ENCODE data around the gene PPP4R3A.

PPP4R3A gene

DNA sequence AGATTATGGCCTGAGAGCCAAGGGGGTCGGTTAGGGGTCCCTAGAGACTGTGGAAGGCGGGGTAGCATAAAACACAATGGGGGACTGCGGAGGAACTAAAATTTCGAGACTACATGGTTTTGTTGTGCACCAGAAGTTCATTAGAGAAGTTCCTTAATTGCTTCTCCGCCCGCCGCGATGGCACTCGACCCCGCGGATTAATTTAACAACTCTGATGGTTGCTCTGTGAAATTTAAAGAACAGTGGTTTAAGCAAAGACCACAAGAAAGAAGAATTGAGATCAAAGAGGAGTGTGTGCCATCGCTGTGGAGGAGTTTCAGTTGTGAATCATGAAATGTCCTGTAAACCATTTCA, 91.1 kb downstream of the PPP4R3A start:
- H3K9ac ChIP-seq (ENCODE audit: insufficient read length, low read depth), result no peak overlapping the region

DNA sequence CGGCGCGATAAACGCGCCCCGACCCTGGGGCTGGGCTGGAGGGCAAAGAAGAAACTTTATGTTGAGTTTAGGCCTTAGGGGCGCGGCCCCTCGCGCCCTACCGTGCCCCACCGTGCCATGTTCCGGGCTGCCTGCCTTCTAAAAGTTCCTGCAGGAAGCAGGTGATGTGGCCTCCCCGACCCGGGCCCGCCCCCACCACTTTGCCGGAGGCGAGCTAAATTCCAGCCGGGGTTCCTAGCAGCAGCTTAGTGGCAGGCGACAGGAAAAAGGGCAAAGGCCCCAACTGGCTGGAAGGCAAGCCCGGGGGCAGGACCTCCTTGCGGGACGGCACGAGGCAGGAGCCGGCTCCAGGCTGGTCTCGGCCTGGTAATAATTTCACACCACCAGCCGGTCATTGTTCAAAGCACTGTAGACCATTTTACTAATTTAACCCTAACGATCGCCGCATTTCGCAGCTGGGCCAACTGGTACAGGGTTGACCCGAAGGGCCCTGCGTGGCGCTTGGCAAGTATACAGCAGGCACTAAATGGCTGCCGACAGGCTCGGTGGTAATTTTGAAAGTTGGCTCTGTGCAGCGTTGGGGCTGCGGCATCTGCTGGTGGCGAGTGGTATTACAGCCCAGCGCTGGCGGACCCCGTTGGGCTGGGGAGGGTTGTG, 91.6 kb downstream of the PPP4R3A start:
- DNase-seq (ENCODE audit: low read depth, low spot score), result no peak
- peak overlapping the region; percentile 70 for H3K9ac ChIP-seq (ENCODE audit: insufficient read length, low read depth)
- no peak for TF ChIP-seq SUZ12 (IDR thresholded peaks at IDR 0.05; ENCODE audit: extremely low read depth, insufficient read depth, insufficient read length)
- no peak for TF ChIP-seq YY1 (IDR thresholded peaks at IDR 0.05; ENCODE audit: insufficient read depth, insufficient read length)
- TF ChIP-seq ZNF274 (IDR thresholded peaks at IDR 0.05; ENCODE audit: low read depth, low read length), result no peak

More for the DNA sequence above, 91.1 kb downstream of the PPP4R3A start:
- Histone ChIP-seq H3K27me3 (ENCODE audit: insufficient read depth, insufficient read length) (no peaks in the 10 kb centered on the region), H3K36me3 (ENCODE audit: insufficient read depth, insufficient read length, low read length) (peaks cover 3% of the 10 kb centered on the region), H3K4me3 (ENCODE audit: insufficient read length, low read depth) (no peak overlapping the region), H3K4me1 (ENCODE audit: insufficient read depth, insufficient read length) (no peaks in the 10 kb centered on the region), H3K9me3 (ENCODE audit: insufficient read depth, low read length) (no peaks in the 10 kb centered on the region)
- no peak for DNase-seq (ENCODE audit: low read depth, low spot score)
- TF ChIP-seq SUZ12 (IDR thresholded peaks at IDR 0.05; ENCODE audit: extremely low read depth, insufficient read depth, insufficient read length) (no peak), YY1 (IDR thresholded peaks at IDR 0.05; ENCODE audit: insufficient read depth, insufficient read length) (no peak), ZNF274 (IDR thresholded peaks at IDR 0.05; ENCODE audit: low read depth, low read length) (no peak)

DNA sequence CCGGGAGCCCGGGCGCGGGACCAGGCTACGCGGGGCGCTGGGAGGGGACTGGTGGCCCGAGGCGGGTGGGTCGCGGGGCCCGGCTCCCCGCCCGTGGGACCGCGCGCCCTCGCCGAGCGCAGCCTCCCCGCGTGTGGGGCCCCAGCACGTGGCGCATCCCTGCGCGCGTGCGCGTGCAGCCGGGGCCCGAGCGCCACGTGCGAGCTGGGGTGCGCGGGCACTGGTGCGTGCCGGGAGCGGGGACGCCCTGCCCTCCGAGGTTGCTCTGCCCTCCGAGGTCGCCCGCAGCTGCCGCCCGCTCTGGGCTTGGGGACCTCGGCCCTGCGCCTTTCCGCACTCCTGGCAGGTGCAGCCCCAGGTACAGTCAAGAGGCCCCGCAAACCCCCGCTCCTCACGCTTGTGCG, 92.1 kb downstream of the PPP4R3A start:
- no peaks in the 10 kb centered on the region for H3K27me3 ChIP-seq (ENCODE audit: insufficient read depth, insufficient read length)
- no peaks in the 10 kb centered on the region for H3K9me3 ChIP-seq (ENCODE audit: insufficient read depth, low read length)
- H3K4me1 ChIP-seq (ENCODE audit: insufficient read depth, insufficient read length), result no peaks in the 10 kb centered on the region
- H3K36me3 ChIP-seq (ENCODE audit: insufficient read depth, insufficient read length, low read length), result peaks cover 10% of the 10 kb centered on the region
- peak overlapping the region; percentile 70 for H3K9ac ChIP-seq (ENCODE audit: insufficient read length, low read depth)
- TF ChIP-seq SUZ12 (IDR thresholded peaks at IDR 0.05; ENCODE audit: extremely low read depth, insufficient read depth, insufficient read length), result no peak
- no peak for TF ChIP-seq YY1 (IDR thresholded peaks at IDR 0.05; ENCODE audit: insufficient read depth, insufficient read length)
- no peak for TF ChIP-seq ZNF274 (IDR thresholded peaks at IDR 0.05; ENCODE audit: low read depth, low read length)
- peak overlapping the region; percentile 45 for H3K4me3 ChIP-seq (ENCODE audit: insufficient read length, low read depth)
- DNase-seq (ENCODE audit: low read depth, low spot score), result no peak

More for the DNA sequence above, 91.6 kb downstream of the PPP4R3A start:
- H3K27me3 ChIP-seq (ENCODE audit: insufficient read depth, insufficient read length), result no peaks in the 10 kb centered on the region
- H3K4me1 ChIP-seq (ENCODE audit: insufficient read depth, insufficient read length), result no peaks in the 10 kb centered on the region
- H3K4me3 ChIP-seq (ENCODE audit: insufficient read length, low read depth), result peak overlapping the region; percentile 45
- no peaks in the 10 kb centered on the region for H3K9me3 ChIP-seq (ENCODE audit: insufficient read depth, low read length)
- H3K36me3 ChIP-seq (ENCODE audit: insufficient read depth, insufficient read length, low read length), result peaks cover 8% of the 10 kb centered on the region

DNA sequence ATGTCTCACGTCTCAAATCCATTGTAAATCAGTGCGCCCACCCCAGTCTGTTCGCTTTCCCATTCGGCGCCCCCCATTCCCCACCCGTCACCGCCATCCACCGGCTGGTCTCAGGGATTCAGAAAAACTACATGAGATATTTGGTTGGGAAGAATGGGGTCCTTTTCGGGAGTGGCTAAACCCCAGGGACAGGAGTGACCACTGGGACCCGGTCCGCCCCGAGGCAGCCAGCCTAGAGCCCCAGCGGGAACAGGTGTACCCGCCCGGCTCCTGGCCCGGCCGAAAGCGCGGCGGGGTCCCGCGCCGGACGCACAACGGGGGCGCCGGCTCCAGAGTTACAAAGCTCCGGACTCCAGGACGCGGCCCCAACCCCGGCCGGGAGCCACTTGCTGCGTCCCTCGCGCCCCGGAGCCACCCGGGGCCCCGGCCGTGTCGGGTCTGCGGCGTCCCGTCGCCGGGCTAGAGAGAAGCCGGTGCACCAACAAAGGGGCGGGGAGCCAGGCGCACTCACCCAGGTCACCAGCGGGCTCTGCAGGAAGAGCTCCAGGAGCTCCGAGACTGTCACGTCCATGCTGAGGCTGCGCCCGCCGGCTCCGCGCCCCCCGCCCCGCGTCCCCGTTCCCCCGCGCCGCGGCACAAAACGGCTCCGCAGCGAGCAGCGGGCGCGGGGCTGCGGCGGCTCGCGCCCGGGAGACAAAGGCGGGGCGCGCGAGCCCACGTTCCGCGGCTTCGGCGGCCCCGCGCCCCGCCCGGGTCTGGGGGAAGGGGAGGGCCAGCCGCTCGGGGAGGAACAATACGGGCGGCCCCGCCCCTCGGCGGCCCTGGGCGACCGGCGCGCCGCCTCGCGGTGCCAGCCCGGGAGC, 92.8 kb downstream of the PPP4R3A start, which contains the start of gene CCDC88C:
CCDC88C (minus strand) TSS at position 701 of the 863 bp plus-strand sequence; CDS start at position 571, 130 bp downstream.
- DNase-seq (ENCODE audit: low read depth, low spot score), result no peak
- peak within 1 kb of the TSS; percentile 63 for H3K4me3 ChIP-seq (ENCODE audit: insufficient read length, low read depth)
- H3K9me3 ChIP-seq (ENCODE audit: insufficient read depth, low read length), result no peaks in the 10 kb centered on the region
- H3K36me3 ChIP-seq (ENCODE audit: insufficient read depth, insufficient read length, low read length), result peaks cover 10% of the 10 kb centered on the region
- no peaks in the 10 kb centered on the region for H3K4me1 ChIP-seq (ENCODE audit: insufficient read depth, insufficient read length)
- H3K27me3 ChIP-seq (ENCODE audit: insufficient read depth, insufficient read length), result no peaks in the 10 kb centered on the region
- peak within 1 kb of the TSS; percentile 82 for H3K9ac ChIP-seq (ENCODE audit: insufficient read length, low read depth)
- TF ChIP-seq YY1 (IDR thresholded peaks at IDR 0.05; ENCODE audit: insufficient read depth, insufficient read length) (no peak), ZNF274 (IDR thresholded peaks at IDR 0.05; ENCODE audit: low read depth, low read length) (no peak), SUZ12 (IDR thresholded peaks at IDR 0.05; ENCODE audit: extremely low read depth, insufficient read depth, insufficient read length) (no peak)

DNA sequence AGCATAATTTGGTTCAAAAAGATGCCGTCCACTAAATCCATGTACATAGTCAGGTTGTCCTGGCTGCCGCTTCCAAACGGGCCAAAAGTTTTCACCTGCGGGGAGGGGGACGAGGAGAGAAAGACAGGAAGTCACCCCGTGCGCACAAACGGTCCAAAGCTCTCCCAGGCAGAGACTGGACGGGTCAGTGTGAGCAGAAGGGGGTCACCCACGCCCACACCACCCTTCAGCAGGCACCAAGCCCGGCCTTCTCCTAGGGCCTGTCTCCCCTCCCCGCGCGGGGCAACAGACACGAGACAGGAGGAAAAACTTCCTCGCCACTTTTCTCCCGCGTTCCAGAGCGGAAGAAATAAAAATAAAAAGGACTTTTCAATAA, 93.4 kb downstream of the PPP4R3A start:
- H3K4me3 ChIP-seq (ENCODE audit: insufficient read length, low read depth), result peak overlapping the region; percentile 63

DNA sequence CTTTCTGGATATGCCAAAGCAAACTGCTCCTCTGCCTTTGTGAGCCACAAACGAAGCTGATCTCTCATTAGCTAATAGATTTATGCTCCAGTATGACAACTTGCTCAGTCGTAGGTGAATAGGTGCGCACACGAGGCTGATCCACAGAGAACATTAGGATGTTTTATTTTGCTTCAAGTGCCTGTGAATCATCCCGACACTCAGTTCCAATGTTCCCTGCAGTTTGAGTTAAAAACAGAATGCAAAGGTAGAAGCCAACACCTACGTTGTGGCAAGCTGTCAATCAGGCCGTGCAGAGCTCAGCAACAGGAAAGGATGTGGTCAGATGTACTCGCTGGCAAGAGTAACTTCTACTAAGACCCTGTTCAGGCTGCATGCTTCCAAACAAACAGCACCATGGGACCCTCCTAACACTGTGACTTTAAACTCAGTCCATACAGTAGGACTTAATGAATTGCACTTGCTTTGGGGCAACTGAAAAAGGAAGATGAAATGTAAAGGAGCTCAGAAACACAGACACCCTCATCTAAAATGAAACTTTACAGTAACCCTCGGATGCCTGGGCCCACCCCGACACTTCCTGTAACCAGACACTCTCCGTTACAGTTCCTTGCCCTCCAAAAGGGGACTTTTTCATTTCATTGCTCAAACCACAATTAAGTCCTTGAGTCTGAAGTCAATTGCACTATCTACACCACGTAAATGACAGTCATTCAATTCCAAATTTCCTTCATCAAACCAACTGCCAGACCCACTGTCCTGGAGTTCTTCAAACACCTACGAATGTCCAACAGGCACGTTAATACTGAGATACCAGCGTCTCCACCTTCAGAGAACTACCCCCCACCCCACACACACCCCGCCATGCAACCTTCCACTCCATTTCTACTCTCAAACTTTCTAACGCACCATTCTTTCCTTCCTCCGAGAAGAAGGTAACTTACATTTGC, 94.0 kb downstream of the PPP4R3A start:
- H3K4me3 ChIP-seq (ENCODE audit: insufficient read length, low read depth), result peak overlapping the region; percentile 63
- H3K36me3 ChIP-seq (ENCODE audit: insufficient read depth, insufficient read length, low read length), result peaks cover 10% of the 10 kb centered on the region

More for the DNA sequence above, 93.4 kb downstream of the PPP4R3A start:
- Histone ChIP-seq H3K9ac (ENCODE audit: insufficient read length, low read depth) (peak overlapping the region; percentile 82), H3K9me3 (ENCODE audit: insufficient read depth, low read length) (no peaks in the 10 kb centered on the region), H3K27me3 (ENCODE audit: insufficient read depth, insufficient read length) (no peaks in the 10 kb centered on the region), H3K36me3 (ENCODE audit: insufficient read depth, insufficient read length, low read length) (peaks cover 10% of the 10 kb centered on the region), H3K4me1 (ENCODE audit: insufficient read depth, insufficient read length) (no peaks in the 10 kb centered on the region)
- DNase-seq (ENCODE audit: low read depth, low spot score), result no peak
- TF ChIP-seq YY1 (IDR thresholded peaks at IDR 0.05; ENCODE audit: insufficient read depth, insufficient read length) (no peak), SUZ12 (IDR thresholded peaks at IDR 0.05; ENCODE audit: extremely low read depth, insufficient read depth, insufficient read length) (no peak), ZNF274 (IDR thresholded peaks at IDR 0.05; ENCODE audit: low read depth, low read length) (no peak)

More for the DNA sequence above, 94.0 kb downstream of the PPP4R3A start:
- H3K27me3 ChIP-seq (ENCODE audit: insufficient read depth, insufficient read length), result no peaks in the 10 kb centered on the region
- peak overlapping the region; percentile 82 for H3K9ac ChIP-seq (ENCODE audit: insufficient read length, low read depth)
- DNase-seq (ENCODE audit: low read depth, low spot score), result no peak
- no peaks in the 10 kb centered on the region for H3K9me3 ChIP-seq (ENCODE audit: insufficient read depth, low read length)
- H3K4me1 ChIP-seq (ENCODE audit: insufficient read depth, insufficient read length), result peaks cover 2% of the 10 kb centered on the region
- TF ChIP-seq YY1 (IDR thresholded peaks at IDR 0.05; ENCODE audit: insufficient read depth, insufficient read length), result no peak
- TF ChIP-seq ZNF274 (IDR thresholded peaks at IDR 0.05; ENCODE audit: low read depth, low read length), result no peak
- no peak for TF ChIP-seq SUZ12 (IDR thresholded peaks at IDR 0.05; ENCODE audit: extremely low read depth, insufficient read depth, insufficient read length)

Measured in NT2/D1 (cell line).